Osteoblast (primary cell): Measurements from ENCODE around the gene IFNL3. TPM values are rescaled to one million over a fixed set of nuclear protein-coding genes. Genes with fewer than 3 reads are reported as not detected.
"Not testable (repeated sequence)": the region's sequence is repeated elsewhere in the genome, so short reads cannot be mapped to it uniquely, and the experiment has no call there.

Experiments
- DNase-seq: peaks from one replicate; pipeline ENCODE4 v3.0.0; 2011; ENCODE audit warnings: low spot score, mixed read lengths; ENCODE audit not compliant: insufficient read length; ENCODE audit errors: missing footprints
- H2AFZ ChIP-seq: 2 replicates; pipeline ENCODE4 v1.6.0; 2011; ENCODE audit warnings: mild to moderate bottlenecking, low read length
- H3K27ac ChIP-seq: 2 replicates; pipeline ENCODE4 v1.5.1; 2011; ENCODE audit warnings: mild to moderate bottlenecking, low read depth, low read length, moderate library complexity
- H3K27me3 ChIP-seq: 2 replicates; pipeline ENCODE4 v1.6.0; 2012; ENCODE audit warnings: mild to moderate bottlenecking, control low read depth, inconsistent platforms, low read length, moderate library complexity; ENCODE audit not compliant: insufficient read depth
- H3K36me3 ChIP-seq: 2 replicates; pipeline ENCODE4 v1.5.1; 2011; ENCODE audit warnings: mild to moderate bottlenecking, low read length, control low read depth, moderate library complexity; ENCODE audit not compliant: insufficient read depth
- H3K4me1 ChIP-seq: 2 replicates; pipeline ENCODE4 v1.5.1; 2011; ENCODE audit warnings: mild to moderate bottlenecking, low read length, control low read depth, moderate library complexity; ENCODE audit not compliant: insufficient read depth
- H3K4me2 ChIP-seq: 2 replicates; pipeline ENCODE4 v1.6.0; 2011; ENCODE audit warnings: mild to moderate bottlenecking, low read length; ENCODE audit not compliant: insufficient read depth
- H3K4me3 ChIP-seq: fragments of 200-600 bp; sonication (generic); 3 replicates; pipeline ENCODE4 v1.5.1; 2012; ENCODE audit warnings: mild to moderate bottlenecking, low read length, inconsistent platforms; ENCODE audit not compliant: insufficient read depth
- H3K79me2 ChIP-seq: 2 replicates; pipeline ENCODE4 v1.6.0; 2012; ENCODE audit warnings: mild to moderate bottlenecking, low read length, control low read depth, inconsistent platforms; ENCODE audit not compliant: insufficient read depth
- H3K9me3 ChIP-seq: 2 replicates; pipeline ENCODE4 v1.5.1; 2011; ENCODE audit warnings: low read depth, low read length, control low read depth
- H4K20me1 ChIP-seq: 2 replicates; pipeline ENCODE4 v1.6.0; 2012; ENCODE audit warnings: mild to moderate bottlenecking, low read length, control low read depth; ENCODE audit not compliant: insufficient read depth
- total RNA-seq: library from RNA; depleted of rRNA; stranded (reverse); fragments of >200 nt; gene quantifications from 2 replicates; pipeline ENCODE4 v1.2.3, GENCODE V29; 2012
- TF ChIP-seq, protein P1 (sequence below): IDR thresholded peaks from 2 replicates; pipeline ENCODE4 v1.5.1; 2011; ENCODE audit warnings: mild to moderate bottlenecking, low read depth, low read length, moderate library complexity; ENCODE audit errors: extremely low read depth

The IFNL3 gene
- total RNA-seq, 1 donor: not detected

GRCh38 chr19:39246951-39247669 lies 2.3 kb upstream of the IFNL3 start:
- Histone ChIP-seq H3K79me2 (no peaks in the 10 kb centered on the region), H3K4me1 (no peaks in the 10 kb centered on the region), H3K27ac (no peak overlapping the region), H3K4me2 (no peak overlapping the region), H3K9me3 (no peaks in the 10 kb centered on the region), H3K27me3 (peaks cover 30% of the 10 kb centered on the region), H4K20me1 (no peaks in the 10 kb centered on the region), H3K36me3 (no peaks in the 10 kb centered on the region), H2AFZ (no peak overlapping the region), H3K4me3 (no peak overlapping the region)
- peak; percentile 86 for DNase-seq
- TF ChIP-seq, protein P1, sequence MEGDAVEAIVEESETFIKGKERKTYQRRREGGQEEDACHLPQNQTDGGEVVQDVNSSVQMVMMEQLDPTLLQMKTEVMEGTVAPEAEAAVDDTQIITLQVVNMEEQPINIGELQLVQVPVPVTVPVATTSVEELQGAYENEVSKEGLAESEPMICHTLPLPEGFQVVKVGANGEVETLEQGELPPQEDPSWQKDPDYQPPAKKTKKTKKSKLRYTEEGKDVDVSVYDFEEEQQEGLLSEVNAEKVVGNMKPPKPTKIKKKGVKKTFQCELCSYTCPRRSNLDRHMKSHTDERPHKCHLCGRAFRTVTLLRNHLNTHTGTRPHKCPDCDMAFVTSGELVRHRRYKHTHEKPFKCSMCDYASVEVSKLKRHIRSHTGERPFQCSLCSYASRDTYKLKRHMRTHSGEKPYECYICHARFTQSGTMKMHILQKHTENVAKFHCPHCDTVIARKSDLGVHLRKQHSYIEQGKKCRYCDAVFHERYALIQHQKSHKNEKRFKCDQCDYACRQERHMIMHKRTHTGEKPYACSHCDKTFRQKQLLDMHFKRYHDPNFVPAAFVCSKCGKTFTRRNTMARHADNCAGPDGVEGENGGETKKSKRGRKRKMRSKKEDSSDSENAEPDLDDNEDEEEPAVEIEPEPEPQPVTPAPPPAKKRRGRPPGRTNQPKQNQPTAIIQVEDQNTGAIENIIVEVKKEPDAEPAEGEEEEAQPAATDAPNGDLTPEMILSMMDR: no peak

- not testable (repeated sequence) for DNase-seq, H3K4me2 ChIP-seq, H3K27ac ChIP-seq, H3K36me3 ChIP-seq, H3K4me3 ChIP-seq, H4K20me1 ChIP-seq, H3K4me1 ChIP-seq, H2AFZ ChIP-seq, H3K9me3 ChIP-seq, H3K79me2 ChIP-seq
- H3K27me3 ChIP-seq: peaks cover 26% of the 10 kb centered on the region
Observed at GRCh38 chr19:39245166-39245565, 360 bp upstream of the IFNL3 start.

DNA sequence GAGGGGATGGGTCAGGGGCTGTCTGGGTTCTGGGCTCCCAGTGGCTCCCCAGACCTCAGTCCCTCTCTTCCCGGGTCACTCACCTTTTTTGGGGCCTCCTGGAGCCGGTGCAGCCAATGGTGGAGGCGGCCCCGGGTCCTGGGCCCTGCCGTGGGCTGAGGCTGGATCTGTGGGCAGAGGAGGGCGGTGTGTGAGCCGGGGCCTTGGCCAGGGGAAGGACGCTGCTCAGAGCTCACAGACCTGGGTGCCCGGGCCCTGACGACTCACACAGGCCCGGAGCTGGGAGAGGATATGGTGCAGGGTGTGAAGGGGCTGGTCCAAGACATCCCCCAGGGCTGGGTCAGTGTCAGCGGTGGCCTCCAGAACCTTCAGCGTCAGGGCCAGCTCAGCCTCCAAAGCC lies 1.1 kb downstream of the IFNL3 start:
- DNase-seq, H4K20me1 ChIP-seq, H3K4me1 ChIP-seq, H2AFZ ChIP-seq, H3K79me2 ChIP-seq, H3K9me3 ChIP-seq, H3K4me2 ChIP-seq, H3K36me3 ChIP-seq, H3K27ac ChIP-seq, H3K4me3 ChIP-seq: not testable (repeated sequence)
- peaks cover 20% of the 10 kb centered on the region for H3K27me3 ChIP-seq

GRCh38 chr19:39240421-39240820 lies 4.4 kb downstream of the IFNL3 start:
- no peaks in the 10 kb centered on the region for H3K9me3 ChIP-seq
- TF ChIP-seq, protein P1: no peak
- no peaks in the 10 kb centered on the region for H3K4me1 ChIP-seq
- peaks cover 5% of the 10 kb centered on the region for H3K27me3 ChIP-seq
- H3K4me2 ChIP-seq: no peak overlapping the region
- H2AFZ ChIP-seq: no peak overlapping the region
- no peak overlapping the region for H3K4me3 ChIP-seq
- DNase-seq: no peak
- H4K20me1 ChIP-seq: no peaks in the 10 kb centered on the region
- H3K36me3 ChIP-seq: no peaks in the 10 kb centered on the region
- no peak overlapping the region for H3K27ac ChIP-seq
- no peaks in the 10 kb centered on the region for H3K79me2 ChIP-seq

DNA sequence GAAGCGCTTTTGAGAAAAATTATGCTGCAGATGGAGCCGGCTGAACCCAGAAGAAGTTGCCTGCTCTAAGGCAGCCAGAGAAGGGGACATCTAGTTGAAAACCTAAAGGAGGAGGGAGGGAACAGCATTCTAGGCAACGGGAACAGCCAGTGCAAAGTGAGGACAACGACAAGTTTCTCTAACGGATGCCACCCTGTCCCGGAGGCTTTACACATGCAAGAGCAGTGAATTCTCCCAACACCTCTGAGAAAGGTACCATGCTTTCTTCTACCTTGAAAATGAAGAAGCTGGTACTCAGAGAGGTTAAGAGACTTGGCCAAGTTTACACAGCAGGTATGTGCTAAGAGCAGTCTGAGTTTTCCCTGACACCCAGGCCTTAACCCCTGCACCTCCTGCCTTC lies 5.9 kb downstream of the IFNL3 start:
- Histone ChIP-seq H3K27ac (no peak overlapping the region), H3K4me3 (no peak overlapping the region), H2AFZ (no peak overlapping the region), H3K4me1 (no peaks in the 10 kb centered on the region), H3K79me2 (no peaks in the 10 kb centered on the region), H3K4me2 (no peak overlapping the region), H3K27me3 (peaks cover 5% of the 10 kb centered on the region), H3K9me3 (no peaks in the 10 kb centered on the region), H3K36me3 (no peaks in the 10 kb centered on the region), H4K20me1 (no peaks in the 10 kb centered on the region)
- TF ChIP-seq, protein P1: no peak
- DNase-seq: no peak
